H9 (cell line): ENCODE data around the gene ATXN3L. TPM values are rescaled to one million over a fixed set of nuclear protein-coding genes. Genes with fewer than 3 reads are reported as not detected.

Experiments used
- DNase-seq: peaks from one replicate; pipeline ENCODE4 v3.0.0-alpha.2; 2017
- H2AFZ ChIP-seq: one replicate; pipeline ENCODE4 v1.6.1; 2013; ENCODE audit warnings: mild to moderate bottlenecking, low read length, control low read depth, moderate library complexity
- H2AK5ac ChIP-seq: 2 replicates; pipeline ENCODE4 v1.6.1; 2013; ENCODE audit warnings: low read length, control low read depth, mixed read lengths; ENCODE audit not compliant: insufficient read length
- H2BK120ac ChIP-seq: one replicate; pipeline ENCODE4 v1.6.1; 2013; ENCODE audit warnings: low read depth, mild to moderate bottlenecking, low read length, control low read depth, inconsistent platforms; ENCODE audit not compliant: poor library complexity, severe bottlenecking
- H2BK12ac ChIP-seq: 2 replicates; pipeline ENCODE4 v1.6.1; 2013; ENCODE audit warnings: low read length, control low read depth, mixed read lengths, low read depth; ENCODE audit not compliant: insufficient read length
- H2BK15ac ChIP-seq: 2 replicates; pipeline ENCODE4 v1.6.1; 2013; ENCODE audit warnings: low read depth, low read length, control low read depth
- H2BK20ac ChIP-seq: one replicate; pipeline ENCODE4 v1.6.1; 2013; ENCODE audit warnings: low read depth, mild to moderate bottlenecking, low read length, control low read depth, inconsistent platforms; ENCODE audit not compliant: poor library complexity, severe bottlenecking
- H2BK5ac ChIP-seq: 2 replicates; pipeline ENCODE4 v1.6.1; 2013; ENCODE audit warnings: low read length, control low read depth, mixed read lengths; ENCODE audit not compliant: insufficient read length
- H3K14ac ChIP-seq: 2 replicates; pipeline ENCODE4 v1.6.1; 2013; ENCODE audit warnings: low read length, control low read depth; ENCODE audit not compliant: insufficient read depth
- H3K18ac ChIP-seq: 2 replicates; pipeline ENCODE4 v1.6.1; 2013; ENCODE audit warnings: low read depth, mild to moderate bottlenecking, mixed read lengths, low read length, control low read depth; ENCODE audit not compliant: insufficient read length
- H3K23ac ChIP-seq: 2 replicates; pipeline ENCODE4 v1.6.1; 2013; ENCODE audit warnings: low read length, control low read depth, mixed read lengths, low read depth; ENCODE audit not compliant: insufficient read length
- H3K23me2 ChIP-seq: 2 replicates; pipeline ENCODE4 v1.6.1; 2013; ENCODE audit warnings: low read depth, mild to moderate bottlenecking, mixed read lengths, low read length, control low read depth; ENCODE audit not compliant: insufficient read length, poor library complexity, severe bottlenecking
- H3K27ac ChIP-seq: 2 replicates; pipeline ENCODE4 v1.5.1; 2013; ENCODE audit warnings: low read length, control low read depth, mixed read lengths, low read depth; ENCODE audit not compliant: insufficient read length
- H3K27me3 ChIP-seq: 2 replicates; pipeline ENCODE4 v1.6.1; 2013; ENCODE audit warnings: low read length, control low read depth, inconsistent platforms; ENCODE audit not compliant: insufficient read depth
- H3K4ac ChIP-seq: 2 replicates; pipeline ENCODE4 v1.6.1; 2013; ENCODE audit warnings: low read depth, mild to moderate bottlenecking, control low read depth, inconsistent platforms, low read length, moderate library complexity
- H3K4me1 ChIP-seq: 2 replicates; pipeline ENCODE4 v1.6.1; 2013; ENCODE audit warnings: low read length, control low read depth, inconsistent platforms; ENCODE audit not compliant: insufficient read depth
- H3K4me2 ChIP-seq: 2 replicates; pipeline ENCODE4 v1.6.1; 2013; ENCODE audit warnings: low read length, control low read depth, mixed read lengths; ENCODE audit not compliant: insufficient read length, insufficient read depth
- H3K56ac ChIP-seq: 2 replicates; pipeline ENCODE4 v1.6.1; 2013; ENCODE audit warnings: low read depth, mild to moderate bottlenecking, mixed read lengths, low read length, control low read depth; ENCODE audit not compliant: insufficient read length
- H3K79me1 ChIP-seq: 2 replicates; pipeline ENCODE4 v1.6.1; 2013; ENCODE audit warnings: low read depth, mild to moderate bottlenecking, moderate library complexity, low read length, control low read depth, inconsistent platforms; ENCODE audit not compliant: insufficient read depth, poor library complexity, severe bottlenecking
- H3K79me2 ChIP-seq: 2 replicates; pipeline ENCODE4 v1.6.1; 2013; ENCODE audit warnings: low read length, control low read depth, inconsistent platforms; ENCODE audit not compliant: insufficient read depth
- H3K9ac ChIP-seq: 2 replicates; pipeline ENCODE4 v1.6.1; 2013; ENCODE audit warnings: low read length, control low read depth, mixed read lengths; ENCODE audit not compliant: insufficient read length; ENCODE audit errors: extremely low read depth
- H3K9me3 ChIP-seq: one replicate; pipeline ENCODE4 v1.6.1; 2013; ENCODE audit warnings: low read depth, low read length, inconsistent platforms; ENCODE audit not compliant: control insufficient read depth
- H3T11ph ChIP-seq: one replicate; pipeline ENCODE4 v1.6.1; 2013; ENCODE audit warnings: mild to moderate bottlenecking, low read length, control low read depth, inconsistent platforms
- H4K20me1 ChIP-seq: one replicate; pipeline ENCODE4 v1.6.1; 2013; ENCODE audit not compliant: control insufficient read depth, insufficient read length, insufficient read depth
- H4K5ac ChIP-seq: 2 replicates; pipeline ENCODE4 v1.6.1; 2013; ENCODE audit warnings: low read depth, mild to moderate bottlenecking, mixed read lengths, low read length, control low read depth; ENCODE audit not compliant: insufficient read length
- H4K8ac ChIP-seq: replicated peaks from 2 replicates; pipeline ENCODE4 v1.6.1; 2013; ENCODE audit warnings: low read length, control low read depth, mixed read lengths, low read depth; ENCODE audit not compliant: insufficient read length
- H4K91ac ChIP-seq: 2 replicates; pipeline ENCODE4 v1.6.1; 2013; ENCODE audit warnings: low read depth, mild to moderate bottlenecking, moderate library complexity, mixed read lengths, low read length, control low read depth; ENCODE audit not compliant: insufficient read length
- H3K27ac Mint-ChIP-seq, 3 experiments: 2 replicates in 2 of 3; 3 replicates in 1 of 3; pipeline ENCODE4 v1.8.0; 2020 to 2021; ENCODE audit warnings: mixed read lengths in 3 of 3, mild to moderate bottlenecking in 1 of 3, moderate library complexity in 1 of 3
- H3K27me3 Mint-ChIP-seq: 2 replicates; pipeline ENCODE4 v1.8.0; 2021; ENCODE audit warnings: low read depth, mild to moderate bottlenecking, moderate library complexity, mixed read lengths
- H3K36me3 Mint-ChIP-seq, 3 experiments: 2 replicates in 2 of 3; 3 replicates in 1 of 3; pipeline ENCODE4 v1.8.0; 2020 to 2021; ENCODE audit warnings: low read depth in 3 of 3, mixed read lengths in 3 of 3; ENCODE audit not compliant: insufficient read depth in 1 of 3
- H3K4me1 Mint-ChIP-seq, 2 experiments: 2 replicates each; pipeline ENCODE4 v1.8.0; 2020; ENCODE audit warnings: mixed read lengths in 2 of 2
- H3K4me3 Mint-ChIP-seq, 2 experiments: 2 replicates in 1 of 2; 3 replicates in 1 of 2; pipeline ENCODE4 v1.8.0; 2020 to 2021; ENCODE audit warnings: mild to moderate bottlenecking in 2 of 2, mixed read lengths in 2 of 2, moderate library complexity in 1 of 2
- H3K9me3 Mint-ChIP-seq, 2 experiments: 2 replicates in 1 of 2; 3 replicates in 1 of 2; pipeline ENCODE4 v1.8.0; 2020; ENCODE audit warnings: mild to moderate bottlenecking in 2 of 2, mixed read lengths in 2 of 2, moderate library complexity in 1 of 2
- CTCF ChIP-seq: fragments of 200-600 bp; sonication (generic); conservative IDR thresholded peaks from 3 replicates; pipeline ENCODE4 v1.8.0; 2021; ENCODE audit warnings: antibody characterized with exemption, mild to moderate bottlenecking
- WGBS: extraction: QIAGEN DNeasy Blood & Tissue Kit; methylation state at CpG from one replicate; pipeline ENCODE4 v1.1.7; 2013; ENCODE audit warnings: missing lambda C conversion rate, low lambda C conversion rate, mixed read lengths; ENCODE audit not compliant: insufficient read length; ENCODE audit errors: extremely low coverage; 5-methylcytosine and 5-hydroxymethylcytosine counted together
- total RNA-seq: library from RNA; stranded (reverse); gene quantifications from 2 replicates; pipeline ENCODE4 v1.2.1, GENCODE V29; 2021

The ATXN3L gene
- total RNA-seq, 1 experiment from 2014 or later = not detected

DNA sequence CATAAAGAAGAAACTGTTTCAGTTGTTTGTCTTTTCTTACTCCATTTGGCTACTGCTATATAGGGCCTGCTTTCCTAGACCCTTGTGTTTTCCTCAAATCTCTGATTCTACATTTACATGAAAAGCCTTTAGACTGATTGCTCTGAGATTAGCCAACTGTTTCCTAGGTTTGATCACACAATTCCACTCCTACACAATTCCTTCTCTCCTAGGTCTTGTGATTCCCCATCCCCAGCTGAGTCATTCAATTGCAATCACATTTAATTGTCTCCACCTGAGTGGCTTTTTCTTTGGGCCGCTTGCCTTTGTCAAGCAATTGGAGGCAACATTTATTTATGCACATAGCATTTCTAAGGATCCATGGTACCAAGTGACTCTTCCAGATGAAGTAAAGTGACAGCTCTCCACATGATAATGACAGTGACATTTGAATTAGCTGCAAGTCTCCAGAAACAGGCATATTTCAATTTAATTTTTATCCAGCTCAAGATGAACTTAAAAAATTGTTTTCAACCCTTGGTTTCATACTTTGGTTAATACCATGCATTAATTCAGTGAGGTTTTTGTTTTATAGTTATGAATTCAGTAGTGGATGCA, 35.8 kb downstream of the ATXN3L start:
- Histone ChIP-seq H3K27me3 (no peaks in the 10 kb centered on the region), H3K18ac (no peak overlapping the region), H3K4me2 (no peak overlapping the region), H3T11ph (no peak overlapping the region), H3K9ac (no peak overlapping the region), H3K14ac (no peak overlapping the region), H2AK5ac (no peak overlapping the region), H3K9me3 (peaks cover 41% of the 10 kb centered on the region), H2BK20ac (no peak overlapping the region), H3K27ac (peak overlapping the region; percentile 59), H2BK12ac (no peak overlapping the region), H4K5ac (no peak overlapping the region), H2BK120ac (no peak overlapping the region), H3K4me1 (peaks cover 2% of the 10 kb centered on the region; the same call in 1 of the 2 replicates), H3K79me1 (no peaks in the 10 kb centered on the region), H4K20me1 (no peaks in the 10 kb centered on the region), H3K23me2 (no peaks in the 10 kb centered on the region), H3K56ac (no peak overlapping the region), H2BK15ac (no peak overlapping the region), H4K91ac (no peak overlapping the region), H4K8ac (no peak overlapping the region), H3K4ac (no peak overlapping the region), H3K79me2 (no peaks in the 10 kb centered on the region), H3K23ac (no peak overlapping the region), H2AFZ (no peak overlapping the region), H2BK5ac (no peak overlapping the region)
- no CpG with 5 or more reads among the region's 1 CpG for WGBS
- TF ChIP-seq CTCF = no peak
- H3K9me3 Mint-ChIP-seq = peaks cover 81 to 82% of the 10 kb centered on the region in 2 experiments
- H3K27me3 Mint-ChIP-seq = no peaks in the 10 kb centered on the region; the same call in 1 of the 2 replicates
- H3K4me3 Mint-ChIP-seq = no peak overlapping the region
- peaks cover 37 to 42% of the 10 kb centered on the region in 2 experiments for H3K4me1 Mint-ChIP-seq
- peak; percentile 66 for DNase-seq
- peak overlapping the region; percentile 75 to 97 (median 92) for H3K27ac Mint-ChIP-seq
- peaks cover 20 to 44% (median 21%) of the 10 kb centered on the region in 3 experiments for H3K36me3 Mint-ChIP-seq
